ENCODE data around the gene MAML3.

DNA sequence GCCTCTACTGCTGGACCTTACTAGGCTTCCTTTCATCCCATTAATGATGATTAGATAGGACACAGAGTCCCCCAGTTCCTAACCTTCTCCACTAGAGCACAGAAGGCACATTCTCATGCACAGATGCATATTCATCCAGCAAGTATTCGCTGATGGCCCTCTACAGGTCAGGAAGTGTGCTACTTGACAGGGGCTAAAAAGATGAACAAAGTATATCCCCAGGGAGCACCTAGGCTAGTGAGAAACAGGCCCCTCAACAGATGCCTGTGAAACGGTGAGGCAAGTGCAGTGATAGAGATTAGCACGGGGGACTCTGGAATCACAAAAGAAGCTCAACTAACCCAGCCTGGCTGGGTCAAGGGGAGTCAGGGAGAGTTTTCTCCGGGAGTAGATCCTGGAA lies 392.5 kb downstream of the MAML3 start:
- TF ChIP-seq, protein P1, sequence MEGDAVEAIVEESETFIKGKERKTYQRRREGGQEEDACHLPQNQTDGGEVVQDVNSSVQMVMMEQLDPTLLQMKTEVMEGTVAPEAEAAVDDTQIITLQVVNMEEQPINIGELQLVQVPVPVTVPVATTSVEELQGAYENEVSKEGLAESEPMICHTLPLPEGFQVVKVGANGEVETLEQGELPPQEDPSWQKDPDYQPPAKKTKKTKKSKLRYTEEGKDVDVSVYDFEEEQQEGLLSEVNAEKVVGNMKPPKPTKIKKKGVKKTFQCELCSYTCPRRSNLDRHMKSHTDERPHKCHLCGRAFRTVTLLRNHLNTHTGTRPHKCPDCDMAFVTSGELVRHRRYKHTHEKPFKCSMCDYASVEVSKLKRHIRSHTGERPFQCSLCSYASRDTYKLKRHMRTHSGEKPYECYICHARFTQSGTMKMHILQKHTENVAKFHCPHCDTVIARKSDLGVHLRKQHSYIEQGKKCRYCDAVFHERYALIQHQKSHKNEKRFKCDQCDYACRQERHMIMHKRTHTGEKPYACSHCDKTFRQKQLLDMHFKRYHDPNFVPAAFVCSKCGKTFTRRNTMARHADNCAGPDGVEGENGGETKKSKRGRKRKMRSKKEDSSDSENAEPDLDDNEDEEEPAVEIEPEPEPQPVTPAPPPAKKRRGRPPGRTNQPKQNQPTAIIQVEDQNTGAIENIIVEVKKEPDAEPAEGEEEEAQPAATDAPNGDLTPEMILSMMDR (IDR thresholded peaks at IDR 0.05), result no peak
- no peak for TF ChIP-seq POLR2A (IDR thresholded peaks at IDR 0.05)
- TF ChIP-seq EP300 (IDR thresholded peaks at IDR 0.05), result no peak
